ENCODE results near the gene COX8A.
"Not testable (repeated sequence)": the region's sequence is repeated elsewhere in the genome, so short reads cannot be mapped to it uniquely, and the experiment has no call there.

The COX8A gene

GRCh38 chr11:63942803-63943202, 31.6 kb upstream of the COX8A start:
- Histone ChIP-seq H3K4me1 (ENCODE audit: control insufficient read depth, insufficient read depth, low read length, unreplicated experiment) (peaks cover 20% of the 10 kb centered on the region), H2AFZ (ENCODE audit: low read length, unreplicated experiment) (no peak overlapping the region), H3K36me3 (ENCODE audit: insufficient read depth, low read length) (no peaks in the 10 kb centered on the region), H3K79me2 (ENCODE audit: control insufficient read depth, insufficient read depth, low read length, unreplicated experiment) (peaks cover 55% of the 10 kb centered on the region), H3K4me3 (ENCODE audit: low read depth, low read length) (no peak overlapping the region), H3K27me3 (ENCODE audit: insufficient read depth, low read length) (no peaks in the 10 kb centered on the region), H3K27ac (ENCODE audit: low read depth, low read length) (no peak overlapping the region)

GRCh38 chr11:63944987-63945386, 29.4 kb upstream of the COX8A start:
- Histone ChIP-seq H3K4me3 (ENCODE audit: low read depth, low read length) (no peak overlapping the region), H3K4me1 (ENCODE audit: control insufficient read depth, insufficient read depth, low read length, unreplicated experiment) (peaks cover 16% of the 10 kb centered on the region), H2AFZ (ENCODE audit: low read length, unreplicated experiment) (no peak overlapping the region), H3K27ac (ENCODE audit: low read depth, low read length) (peak overlapping the region; percentile 49; the same call in 1 of the 2 replicates), H3K36me3 (ENCODE audit: insufficient read depth, low read length) (0 out of 2 replicates have a peak, but pooled peaks cover 2% of the 10 kb centered on the region), H3K27me3 (ENCODE audit: insufficient read depth, low read length) (no peaks in the 10 kb centered on the region), H3K79me2 (ENCODE audit: control insufficient read depth, insufficient read depth, low read length, unreplicated experiment) (peaks cover 45% of the 10 kb centered on the region)

- peaks cover 39% of the 10 kb centered on the region for H3K79me2 ChIP-seq (ENCODE audit: control insufficient read depth, insufficient read depth, low read length, unreplicated experiment)
- H3K36me3 ChIP-seq (ENCODE audit: insufficient read depth, low read length), result 0 out of 2 replicates have a peak, but pooled peaks cover 2% of the 10 kb centered on the region
These were observed 28.8 kb upstream of the COX8A start for GRCh38 chr11:63945477-63946163.

GRCh38 chr11:63951779-63952536, 22.5 kb upstream of the COX8A start:
- H3K4me1 ChIP-seq (ENCODE audit: control insufficient read depth, insufficient read depth, low read length, unreplicated experiment), result peaks cover 2% of the 10 kb centered on the region
- H3K79me2 ChIP-seq (ENCODE audit: control insufficient read depth, insufficient read depth, low read length, unreplicated experiment), result no peaks in the 10 kb centered on the region
- no peak overlapping the region for H3K27ac ChIP-seq (ENCODE audit: low read depth, low read length)
- no peak overlapping the region for H3K4me3 ChIP-seq (ENCODE audit: low read depth, low read length)
- peaks cover 2% of the 10 kb centered on the region; the same call in 1 of the 2 replicates for H3K36me3 ChIP-seq (ENCODE audit: insufficient read depth, low read length)
- H2AFZ ChIP-seq (ENCODE audit: low read length, unreplicated experiment), result no peak overlapping the region
- no peaks in the 10 kb centered on the region for H3K27me3 ChIP-seq (ENCODE audit: insufficient read depth, low read length)

More at GRCh38 chr11:63945477-63946163, 28.8 kb upstream of the COX8A start:
- peaks cover 15% of the 10 kb centered on the region for H3K4me1 ChIP-seq (ENCODE audit: control insufficient read depth, insufficient read depth, low read length, unreplicated experiment)
- H2AFZ ChIP-seq (ENCODE audit: low read length, unreplicated experiment), result no peak overlapping the region
- H3K27me3 ChIP-seq (ENCODE audit: insufficient read depth, low read length), result no peaks in the 10 kb centered on the region
- H3K4me3 ChIP-seq (ENCODE audit: low read depth, low read length), result no peak overlapping the region; the same call in 1 of the 2 replicates
- peak overlapping the region; percentile 49; the same call in 1 of the 2 replicates for H3K27ac ChIP-seq (ENCODE audit: low read depth, low read length)

- H3K27ac ChIP-seq (ENCODE audit: low read depth, low read length), result no peak overlapping the region
- peaks cover 2% of the 10 kb centered on the region; the same call in 1 of the 2 replicates for H3K36me3 ChIP-seq (ENCODE audit: insufficient read depth, low read length)
These were observed 21.9 kb upstream of the COX8A start for GRCh38 chr11:63952570-63952969.

GRCh38 chr11:63958008-63958407, 16.4 kb upstream of the COX8A start:
- Histone ChIP-seq H2AFZ (ENCODE audit: low read length, unreplicated experiment) (no peak overlapping the region), H3K36me3 (ENCODE audit: insufficient read depth, low read length) (no peaks in the 10 kb centered on the region), H3K4me3 (ENCODE audit: low read depth, low read length) (no peak overlapping the region)

More at GRCh38 chr11:63952570-63952969, 21.9 kb upstream of the COX8A start:
- Histone ChIP-seq H3K27me3 (ENCODE audit: insufficient read depth, low read length) (no peaks in the 10 kb centered on the region), H3K4me1 (ENCODE audit: control insufficient read depth, insufficient read depth, low read length, unreplicated experiment) (peaks cover 2% of the 10 kb centered on the region), H3K79me2 (ENCODE audit: control insufficient read depth, insufficient read depth, low read length, unreplicated experiment) (no peaks in the 10 kb centered on the region), H3K4me3 (ENCODE audit: low read depth, low read length) (no peak overlapping the region), H2AFZ (ENCODE audit: low read length, unreplicated experiment) (no peak overlapping the region)

GRCh38 chr11:63961608-63962412, 12.6 kb upstream of the COX8A start:
- no peak overlapping the region for H3K4me3 ChIP-seq (ENCODE audit: low read depth, low read length)
- H3K27me3 ChIP-seq (ENCODE audit: insufficient read depth, low read length), result no peaks in the 10 kb centered on the region
- no peak overlapping the region for H2AFZ ChIP-seq (ENCODE audit: low read length, unreplicated experiment)
- no peak overlapping the region for H3K27ac ChIP-seq (ENCODE audit: low read depth, low read length)
- no peaks in the 10 kb centered on the region for H3K36me3 ChIP-seq (ENCODE audit: insufficient read depth, low read length)
- H3K79me2 ChIP-seq (ENCODE audit: control insufficient read depth, insufficient read depth, low read length, unreplicated experiment), result no peaks in the 10 kb centered on the region
- no peaks in the 10 kb centered on the region for H3K4me1 ChIP-seq (ENCODE audit: control insufficient read depth, insufficient read depth, low read length, unreplicated experiment)

More at GRCh38 chr11:63958008-63958407, 16.4 kb upstream of the COX8A start:
- Histone ChIP-seq H3K27me3 (ENCODE audit: insufficient read depth, low read length) (no peaks in the 10 kb centered on the region), H3K4me1 (ENCODE audit: control insufficient read depth, insufficient read depth, low read length, unreplicated experiment) (no peaks in the 10 kb centered on the region), H3K27ac (ENCODE audit: low read depth, low read length) (no peak overlapping the region), H3K79me2 (ENCODE audit: control insufficient read depth, insufficient read depth, low read length, unreplicated experiment) (no peaks in the 10 kb centered on the region)

GRCh38 chr11:63963895-63964294, 10.5 kb upstream of the COX8A start:
- not testable (repeated sequence) for H3K27ac ChIP-seq (ENCODE audit: low read depth, low read length); H3K79me2 ChIP-seq (ENCODE audit: control insufficient read depth, insufficient read depth, low read length, unreplicated experiment); H3K27me3 ChIP-seq (ENCODE audit: insufficient read depth, low read length); H3K4me3 ChIP-seq (ENCODE audit: low read depth, low read length); H3K36me3 ChIP-seq (ENCODE audit: insufficient read depth, low read length); H3K4me1 ChIP-seq (ENCODE audit: control insufficient read depth, insufficient read depth, low read length, unreplicated experiment); H2AFZ ChIP-seq (ENCODE audit: low read length, unreplicated experiment)

- Histone ChIP-seq H2AFZ (ENCODE audit: low read length, unreplicated experiment) (no peak overlapping the region), H3K36me3 (ENCODE audit: insufficient read depth, low read length) (no peaks in the 10 kb centered on the region), H3K4me3 (ENCODE audit: low read depth, low read length) (no peak overlapping the region), H3K27ac (ENCODE audit: low read depth, low read length) (no peak overlapping the region), H3K79me2 (ENCODE audit: control insufficient read depth, insufficient read depth, low read length, unreplicated experiment) (no peaks in the 10 kb centered on the region), H3K4me1 (ENCODE audit: control insufficient read depth, insufficient read depth, low read length, unreplicated experiment) (no peaks in the 10 kb centered on the region), H3K27me3 (ENCODE audit: insufficient read depth, low read length) (no peaks in the 10 kb centered on the region)
These were observed 8.0 kb upstream of the COX8A start for GRCh38 chr11:63966444-63966843.

GRCh38 chr11:63969461-63969860, 5.0 kb upstream of the COX8A start:
- no peak overlapping the region for H3K27ac ChIP-seq (ENCODE audit: low read depth, low read length)
- no peaks in the 10 kb centered on the region for H3K36me3 ChIP-seq (ENCODE audit: insufficient read depth, low read length)
- no peak overlapping the region for H3K4me3 ChIP-seq (ENCODE audit: low read depth, low read length)
- no peaks in the 10 kb centered on the region for H3K4me1 ChIP-seq (ENCODE audit: control insufficient read depth, insufficient read depth, low read length, unreplicated experiment)
- H3K79me2 ChIP-seq (ENCODE audit: control insufficient read depth, insufficient read depth, low read length, unreplicated experiment), result peaks cover under 1% of the 10 kb centered on the region
- no peaks in the 10 kb centered on the region for H3K27me3 ChIP-seq (ENCODE audit: insufficient read depth, low read length)
- H2AFZ ChIP-seq (ENCODE audit: low read length, unreplicated experiment), result no peak overlapping the region
